Body of pancreas (tissue), 4 donors: ENCODE measurements around the gene DLG1.

Experiments
- CTCF ChIP-seq, 7 experiments: fragments of 450-650 bp in 4 of 7; fragments of 200-600 bp in 3 of 7; sonication (generic) in 3 of 7; IDR thresholded peaks; one replicate each; pipeline ENCODE4 v1.5.1; 2016 to 2019; ENCODE audit warnings: antibody characterized with exemption in 7 of 7
- POLR2A ChIP-seq, 3 donors: fragments of 450-650 bp; IDR thresholded peaks; one replicate each; pipeline ENCODE4 v1.6.1; 2016; ENCODE audit warnings: antibody characterized with exemption in 3 of 3, mild to moderate bottlenecking in 2 of 3

DNA sequence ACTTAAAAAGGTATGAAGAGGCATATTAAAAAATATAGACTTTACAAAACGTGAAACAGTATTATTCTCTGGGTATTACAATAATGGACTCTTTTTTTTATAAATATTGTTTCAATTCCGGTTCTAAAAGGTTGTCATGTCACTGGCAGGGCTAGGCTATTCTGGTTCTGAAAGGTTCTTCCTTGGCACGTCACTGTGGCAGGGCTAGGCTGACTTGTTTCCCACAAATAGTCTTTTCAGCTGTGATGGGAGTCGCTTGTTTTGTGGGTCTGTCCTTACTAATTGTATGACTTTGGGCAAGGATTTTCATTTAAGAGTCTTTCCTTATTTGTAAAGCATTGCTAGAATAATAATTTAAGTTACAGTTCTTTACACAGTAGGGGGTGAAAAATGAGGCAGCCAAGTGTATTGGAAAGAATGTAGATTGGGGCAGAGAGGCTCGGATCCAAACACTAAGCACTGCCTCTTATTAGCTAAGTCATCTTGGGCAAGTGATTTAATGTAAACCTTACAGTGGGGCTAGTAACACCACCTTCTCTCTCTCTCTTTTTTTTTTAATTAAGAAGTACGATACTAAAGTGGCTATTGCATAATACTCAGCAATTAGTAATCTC, 256.4 kb downstream of the DLG1 start:
- TF ChIP-seq CTCF (IDR thresholded peaks at IDR 0.05) (no peak), POLR2A (IDR thresholded peaks at IDR 0.05) (no peak)
